HCT116 (cell line): Measurements from ENCODE around the gene RAX. TPM values are rescaled to one million over a fixed set of nuclear protein-coding genes. Genes with fewer than 3 reads are reported as not detected.

Source experiments
- ATAC-seq: fragments of 200-7000 bp; cut with Tn5 transposase; 2 replicates; pipeline ENCODE4 v1.9.1; 2020; ENCODE audit warnings: mild to moderate bottlenecking, moderate library complexity
- BruUV-seq: library from RNA; stranded (reverse); fragments of 400-500 nt; replicated peaks from 2 replicates; lab custom pipeline; 2021; lab: Mats Ljungman, UMichigan
- CTCF ChIA-PET: fragments of 300-600 bp; sonication (Branson Sonifier 250); formaldehyde crosslinking; loops from one replicate; lab custom pipeline; 2021; ENCODE audit warnings: antibody characterized with exemption; lab: Charles Lee
- POLR2A ChIA-PET: fragments of 300-600, 350-600 bp; sonication (Branson Sonifier 250); formaldehyde crosslinking; loops from one replicate; lab custom pipeline; 2021; ENCODE audit warnings: antibody characterized with exemption; lab: Charles Lee
- RAD21 ChIA-PET, 2 experiments: fragments of 300-600 bp; sonication (Branson Sonifier 250); formaldehyde crosslinking; loops; one replicate each; lab custom pipeline; 2023; ENCODE audit warnings: low total read pairs in 2 of 2; ENCODE audit not compliant: uncharacterized antibody in 2 of 2, unreplicated experiment in 2 of 2, low non-redundant PET in 1 of 2; lab: Charles Lee
- DNase-seq: peaks from one replicate; pipeline ENCODE4 v3.0.0-alpha.2; 2010; ENCODE audit warnings: low read depth, low spot score
- H2AFZ ChIP-seq: fragments of 200-600 bp; shearing (Covaris generic), sonication (generic); 2 replicates; pipeline ENCODE4 v1.6.1; 2017; ENCODE audit warnings: low read depth, mixed run types, mixed read lengths, antibody characterized with exemption, low read length; ENCODE audit not compliant: poor library complexity, severe bottlenecking
- H3K27ac ChIP-seq: 2 replicates; pipeline ENCODE4 v1.5.1; 2012; ENCODE audit warnings: low read depth, low read length
- H3K27me3 ChIP-seq: fragments of 200-600 bp; sonication (generic); 2 replicates; pipeline ENCODE4 v1.6.1; 2016; ENCODE audit warnings: mixed run types, low read length, mixed read lengths; ENCODE audit not compliant: insufficient read depth
- H3K36me3 ChIP-seq, 2 experiments: fragments of 200-500 bp in 1 of 2; fragments of 200-600 bp in 1 of 2; sonication (Bioruptor generic) in 1 of 2; sonication (generic) in 1 of 2; 2 replicates each; pipeline versions ENCODE4 v1.5.1 to v1.6.1; 2014 to 2016; ENCODE audit warnings: low read length in 2 of 2, inconsistent platforms in 1 of 2, mixed read lengths in 1 of 2, mixed run types in 1 of 2; ENCODE audit not compliant: insufficient read depth in 2 of 2, control insufficient read depth in 1 of 2
- H3K4me1 ChIP-seq, 2 experiments: fragments of 200-600 bp in 1 of 2; sonication (generic) in 1 of 2; 2 replicates each; pipeline versions ENCODE4 v1.5.1 to v1.6.1; 2012 to 2017; ENCODE audit warnings: low read length in 2 of 2, inconsistent platforms in 1 of 2, mild to moderate bottlenecking in 1 of 2, mixed read lengths in 1 of 2, mixed run types in 1 of 2, moderate library complexity in 1 of 2; ENCODE audit not compliant: insufficient read depth in 2 of 2, control insufficient read depth in 1 of 2
- H3K4me2 ChIP-seq: fragments of 200-600 bp; sonication (generic); 2 replicates; pipeline ENCODE4 v1.6.1; 2017; ENCODE audit warnings: mixed run types, low read length, mixed read lengths
- H3K4me3 ChIP-seq, 2 experiments: fragments of 200-600 bp in 1 of 2; sonication (generic) in 1 of 2; replicated peaks in 1 of 2; 2 replicates each; pipeline ENCODE4 v1.5.1; 2011 to 2016; ENCODE audit warnings: low read length in 2 of 2, control low read depth in 1 of 2, low read depth in 1 of 2, mild to moderate bottlenecking in 1 of 2, mixed read lengths in 1 of 2, mixed run types in 1 of 2
- H3K79me2 ChIP-seq: fragments of 200-600 bp; sonication (generic); 2 replicates; pipeline ENCODE4 v1.6.1; 2017; ENCODE audit warnings: mild to moderate bottlenecking, mixed run types, low read length, moderate library complexity, mixed read lengths; ENCODE audit not compliant: insufficient read depth
- H3K9ac ChIP-seq: fragments of 200-600 bp; sonication (generic); 2 replicates; pipeline ENCODE4 v1.6.1; 2016; ENCODE audit warnings: low read length, mixed read lengths
- H3K9me2 ChIP-seq: fragments of 200-600 bp; sonication (generic), shearing (Covaris generic); 2 replicates; pipeline ENCODE4 v1.6.1; 2017; ENCODE audit warnings: mixed run types, mild to moderate bottlenecking, moderate library complexity; ENCODE audit not compliant: insufficient read depth
- H3K9me3 ChIP-seq, 2 experiments: fragments of 200-500 bp in 1 of 2; fragments of 200-600 bp in 1 of 2; sonication (Bioruptor generic) in 1 of 2; sonication (generic) in 1 of 2; 2 replicates each; pipeline ENCODE4 v1.6.1; 2014 to 2017; ENCODE audit warnings: low read length in 2 of 2, mixed read lengths in 2 of 2, inconsistent platforms in 1 of 2, low read depth in 1 of 2, mild to moderate bottlenecking in 1 of 2, mixed run types in 1 of 2, moderate library complexity in 1 of 2; ENCODE audit not compliant: control insufficient read depth in 1 of 2, insufficient read depth in 1 of 2
- H4K20me1 ChIP-seq: fragments of 200-600 bp; sonication (generic), shearing (Covaris generic); 2 replicates; pipeline ENCODE4 v1.6.1; 2017; ENCODE audit warnings: mixed run types, mild to moderate bottlenecking, moderate library complexity; ENCODE audit not compliant: insufficient read depth
- CBX3 ChIP-seq: IDR thresholded peaks from 2 replicates; pipeline ENCODE4 v1.6.1; 2012; ENCODE audit warnings: low read depth
- CEBPB ChIP-seq: IDR thresholded peaks from 2 replicates; pipeline ENCODE4 v1.6.1; 2012; ENCODE audit warnings: low read depth
- EGR1 ChIP-seq: IDR thresholded peaks from 2 replicates; pipeline ENCODE4 v1.6.1; 2012; ENCODE audit warnings: low read depth
- ELF1 ChIP-seq: IDR thresholded peaks from 2 replicates; pipeline ENCODE4 v1.6.1; 2012; ENCODE audit warnings: low read depth, borderline replicate concordance
- EZH2phosphoT487 ChIP-seq: fragments of 200-600 bp; IDR thresholded peaks from 2 replicates; pipeline ENCODE4 v1.6.1; 2018; ENCODE audit warnings: antibody characterized with exemption, borderline replicate concordance
- JUND ChIP-seq: IDR thresholded peaks from 2 replicates; pipeline ENCODE4 v1.6.1; 2012
- POLR2A ChIP-seq: IDR thresholded peaks from 2 replicates; pipeline ENCODE4 v1.7.0; 2011; ENCODE audit warnings: borderline replicate concordance; ENCODE audit not compliant: insufficient read depth, insufficient read length; ENCODE audit errors: extremely low read depth
- TCF7L2 ChIP-seq: IDR thresholded peaks from 2 replicates; pipeline ENCODE4 v1.7.0; 2011; ENCODE audit warnings: borderline replicate concordance, inconsistent platforms; ENCODE audit not compliant: insufficient read depth, insufficient read length; ENCODE audit errors: extremely low read depth
- intact Hi-C: fragments of 100-400 bp; cut with micrococcal nuclease; formaldehyde crosslinking; loops from 2 replicates; pipeline ENCODE4 v1.10.0; 2022
- total RNA-seq: library from RNA; stranded (reverse); gene quantifications from one replicate; pipeline ENCODE4 v1.2.1, GENCODE V29; 2021; ENCODE audit not compliant: unreplicated experiment
- TF ChIP-seq, protein P1 (sequence below): IDR thresholded peaks from 2 replicates; pipeline ENCODE4 v1.6.1; 2012
- TF ChIP-seq, protein P2 (sequence below): IDR thresholded peaks from 2 replicates; pipeline ENCODE4 v1.6.1; 2012; ENCODE audit warnings: low read depth

RAX gene
- total RNA-seq, 1 experiment from 2014 or later, result not detected

DNA sequence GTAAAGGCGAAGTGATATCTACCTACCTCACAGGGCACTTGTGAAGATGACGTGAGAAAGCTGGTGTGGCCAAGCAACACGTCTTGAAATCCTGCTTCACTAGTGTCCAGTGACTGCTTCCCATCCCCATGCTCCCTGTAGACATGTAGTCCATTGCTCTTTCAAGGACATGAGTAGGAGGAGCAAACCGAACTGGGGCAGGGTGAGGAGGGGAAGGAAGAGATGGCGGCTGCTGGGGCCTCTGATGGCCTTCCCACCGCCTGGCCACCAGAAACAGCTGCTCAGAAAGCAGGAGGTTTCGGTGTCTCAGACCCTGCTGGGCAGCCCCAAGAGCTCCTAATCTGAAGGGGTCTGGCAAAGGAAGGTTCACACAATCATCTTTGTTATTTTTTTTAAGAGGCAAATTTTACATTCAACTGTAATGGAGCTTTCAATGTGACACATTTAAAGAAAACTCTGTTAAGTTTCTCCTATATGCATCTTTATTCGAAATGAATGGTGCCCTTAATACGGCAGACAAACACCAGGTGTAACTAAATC, 30.5 kb upstream of the RAX start:
- ChIA-PET RAD21 (no interaction called here), POLR2A (no interaction called here), CTCF (interaction anchor here (0.5 to 1.7 kb wide), 2 partner anchors 43 to 99 kb away, joined by 3 to 7 read pairs; no protein-coding TSS in a partner anchor)
- no peak for TF ChIP-seq CEBPB
- no peak for TF ChIP-seq TCF7L2
- no peak for TF ChIP-seq EZH2phosphoT487
- TF ChIP-seq POLR2A, result no peak
- no peak for TF ChIP-seq JUND
- no peak for TF ChIP-seq ELF1
- TF ChIP-seq, protein P1, sequence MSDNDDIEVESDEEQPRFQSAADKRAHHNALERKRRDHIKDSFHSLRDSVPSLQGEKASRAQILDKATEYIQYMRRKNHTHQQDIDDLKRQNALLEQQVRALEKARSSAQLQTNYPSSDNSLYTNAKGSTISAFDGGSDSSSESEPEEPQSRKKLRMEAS, result no peak
- TF ChIP-seq, protein P2, sequence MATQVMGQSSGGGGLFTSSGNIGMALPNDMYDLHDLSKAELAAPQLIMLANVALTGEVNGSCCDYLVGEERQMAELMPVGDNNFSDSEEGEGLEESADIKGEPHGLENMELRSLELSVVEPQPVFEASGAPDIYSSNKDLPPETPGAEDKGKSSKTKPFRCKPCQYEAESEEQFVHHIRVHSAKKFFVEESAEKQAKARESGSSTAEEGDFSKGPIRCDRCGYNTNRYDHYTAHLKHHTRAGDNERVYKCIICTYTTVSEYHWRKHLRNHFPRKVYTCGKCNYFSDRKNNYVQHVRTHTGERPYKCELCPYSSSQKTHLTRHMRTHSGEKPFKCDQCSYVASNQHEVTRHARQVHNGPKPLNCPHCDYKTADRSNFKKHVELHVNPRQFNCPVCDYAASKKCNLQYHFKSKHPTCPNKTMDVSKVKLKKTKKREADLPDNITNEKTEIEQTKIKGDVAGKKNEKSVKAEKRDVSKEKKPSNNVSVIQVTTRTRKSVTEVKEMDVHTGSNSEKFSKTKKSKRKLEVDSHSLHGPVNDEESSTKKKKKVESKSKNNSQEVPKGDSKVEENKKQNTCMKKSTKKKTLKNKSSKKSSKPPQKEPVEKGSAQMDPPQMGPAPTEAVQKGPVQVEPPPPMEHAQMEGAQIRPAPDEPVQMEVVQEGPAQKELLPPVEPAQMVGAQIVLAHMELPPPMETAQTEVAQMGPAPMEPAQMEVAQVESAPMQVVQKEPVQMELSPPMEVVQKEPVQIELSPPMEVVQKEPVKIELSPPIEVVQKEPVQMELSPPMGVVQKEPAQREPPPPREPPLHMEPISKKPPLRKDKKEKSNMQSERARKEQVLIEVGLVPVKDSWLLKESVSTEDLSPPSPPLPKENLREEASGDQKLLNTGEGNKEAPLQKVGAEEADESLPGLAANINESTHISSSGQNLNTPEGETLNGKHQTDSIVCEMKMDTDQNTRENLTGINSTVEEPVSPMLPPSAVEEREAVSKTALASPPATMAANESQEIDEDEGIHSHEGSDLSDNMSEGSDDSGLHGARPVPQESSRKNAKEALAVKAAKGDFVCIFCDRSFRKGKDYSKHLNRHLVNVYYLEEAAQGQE, result no peak
- TF ChIP-seq CBX3, result no peak
- no peak for TF ChIP-seq EGR1
- intact Hi-C loops, result no loop called here
- peaks cover 1% of the 10 kb centered on the region; the same call in 1 of the 2 replicates for H3K27me3 ChIP-seq
- H3K9me2 ChIP-seq, result no peaks in the 10 kb centered on the region
- no peak overlapping the region for H2AFZ ChIP-seq
- H3K27ac ChIP-seq, result no peak overlapping the region
- no peaks in the 10 kb centered on the region for H3K79me2 ChIP-seq
- no peak overlapping the region for H3K4me3 ChIP-seq
- no peak overlapping the region for H3K9ac ChIP-seq
- ATAC-seq (no peak), DNase-seq (no peak)
- no peaks in the 10 kb centered on the region for H3K36me3 ChIP-seq
- no TSS peak for BruUV-seq
- H3K4me2 ChIP-seq, result no peak overlapping the region
- peaks cover 0 to 18% of the 10 kb centered on the region in 2 experiments; a peak in 3 of 4 replicates for H3K4me1 ChIP-seq
- no peaks in the 10 kb centered on the region for H4K20me1 ChIP-seq
- H3K9me3 ChIP-seq, result no peaks in the 10 kb centered on the region
